Liver (tissue), 9 donors: ENCODE results near the gene CHCHD1. TPM values are rescaled to one million over a fixed set of nuclear protein-coding genes. Genes with fewer than 3 reads are reported as not detected.

Source experiments
- DNase-seq: peaks from one replicate; pipeline ENCODE4 v3.0.0-alpha.2; 2017; ENCODE audit warnings: low spot score
- H3K27ac ChIP-seq, 2 donors: one replicate each; pipeline ENCODE4 v1.7.0; 2013; ENCODE audit warnings: inconsistent platforms in 2 of 2, low read length in 2 of 2, control low read depth in 1 of 2, low read depth in 1 of 2, mild to moderate bottlenecking in 1 of 2
- H3K27me3 ChIP-seq, 4 donors: one replicate each; pipeline versions ENCODE4 v1.6.1 to v1.7.0; 2013; ENCODE audit warnings: low read length in 3 of 4, inconsistent platforms in 1 of 4, mild to moderate bottlenecking in 1 of 4, moderate library complexity in 1 of 4; ENCODE audit not compliant: control insufficient read depth in 4 of 4, insufficient read depth in 4 of 4
- H3K36me3 ChIP-seq, 4 donors: one replicate each; pipeline versions ENCODE4 v1.6.1 to v1.7.0; 2013; ENCODE audit warnings: low read length in 3 of 4, mild to moderate bottlenecking in 3 of 4, low read depth in 1 of 4, moderate library complexity in 1 of 4; ENCODE audit not compliant: control insufficient read depth in 4 of 4, insufficient read depth in 3 of 4
- H3K4me1 ChIP-seq, 4 donors: one replicate each; pipeline versions ENCODE4 v1.6.1 to v1.7.0; 2013; ENCODE audit warnings: low read length in 3 of 4, mild to moderate bottlenecking in 3 of 4, moderate library complexity in 1 of 4; ENCODE audit not compliant: control insufficient read depth in 4 of 4, insufficient read depth in 4 of 4
- H3K4me3 ChIP-seq, 3 donors: one replicate each; pipeline versions ENCODE4 v1.6.1 to v1.7.0; 2013; ENCODE audit warnings: low read length in 3 of 3, control low read depth in 1 of 3, low read depth in 1 of 3, mild to moderate bottlenecking in 1 of 3
- H3K9ac ChIP-seq, 2 donors: one replicate each; pipeline ENCODE4 v1.7.0; 2013; ENCODE audit warnings: low read length in 2 of 2, mild to moderate bottlenecking in 2 of 2, moderate library complexity in 2 of 2, control low read depth in 1 of 2, low read depth in 1 of 2
- H3K9me3 ChIP-seq, 4 donors: one replicate each; pipeline versions ENCODE4 v1.6.1 to v1.7.0; 2013; ENCODE audit warnings: low read length in 3 of 4; ENCODE audit not compliant: control insufficient read depth in 4 of 4
- ATF3 ChIP-seq: IDR thresholded peaks from 2 replicates; pipeline ENCODE4 v1.6.1; 2016; ENCODE audit warnings: antibody characterized with exemption
- EGR1 ChIP-seq, 2 donors: IDR thresholded peaks; 2 replicates each; pipeline ENCODE4 v1.6.1; 2016 to 2018; ENCODE audit warnings: antibody characterized with exemption in 2 of 2, low read depth in 2 of 2
- FOXA1 ChIP-seq: IDR thresholded peaks from 2 replicates; pipeline ENCODE4 v1.6.1; 2016; ENCODE audit warnings: antibody characterized with exemption
- FOXA2 ChIP-seq: IDR thresholded peaks from 2 replicates; pipeline ENCODE4 v1.6.1; 2016; ENCODE audit warnings: antibody characterized with exemption
- GABPA ChIP-seq, 2 donors: IDR thresholded peaks in 1 of 2; conservative IDR thresholded peaks in 1 of 2; 2 replicates each; pipeline ENCODE4 v1.6.1; 2016; ENCODE audit warnings: antibody characterized with exemption in 2 of 2, mild to moderate bottlenecking in 1 of 2, moderate library complexity in 1 of 2
- HNF4A ChIP-seq, 2 donors: conservative IDR thresholded peaks; 2 replicates each; pipeline ENCODE4 v1.6.1; 2016; ENCODE audit warnings: antibody characterized with exemption in 2 of 2, mild to moderate bottlenecking in 2 of 2
- HNF4G ChIP-seq: IDR thresholded peaks from 2 replicates; pipeline ENCODE4 v1.6.1; 2016; ENCODE audit warnings: antibody characterized with exemption
- JUND ChIP-seq, 2 donors: IDR thresholded peaks; 2 replicates each; pipeline ENCODE4 v1.6.1; 2016; ENCODE audit warnings: antibody characterized with exemption in 2 of 2
- MAX ChIP-seq: IDR thresholded peaks from 2 replicates; pipeline ENCODE4 v1.6.1; 2016; ENCODE audit warnings: antibody characterized with exemption
- NR2F2 ChIP-seq: IDR thresholded peaks from 2 replicates; pipeline ENCODE4 v1.6.1; 2016; ENCODE audit warnings: antibody characterized with exemption
- RAD21 ChIP-seq, 2 donors: IDR thresholded peaks; 2 replicates each; pipeline ENCODE4 v1.6.1; 2016; ENCODE audit warnings: antibody characterized with exemption in 2 of 2, mild to moderate bottlenecking in 2 of 2
- RXRA ChIP-seq, 2 donors: IDR thresholded peaks; 2 replicates each; pipeline ENCODE4 v1.6.1; 2017 to 2018; ENCODE audit warnings: antibody characterized with exemption in 2 of 2, mild to moderate bottlenecking in 1 of 2
- SP1 ChIP-seq: IDR thresholded peaks from 2 replicates; pipeline ENCODE4 v1.6.1; 2018; ENCODE audit warnings: antibody characterized with exemption, mild to moderate bottlenecking
- TAF1 ChIP-seq: conservative IDR thresholded peaks from 2 replicates; pipeline ENCODE4 v1.6.1; 2016; ENCODE audit warnings: antibody characterized with exemption, mild to moderate bottlenecking
- YY1 ChIP-seq: IDR thresholded peaks from 2 replicates; pipeline ENCODE4 v1.6.1; 2016; ENCODE audit warnings: antibody characterized with exemption, mild to moderate bottlenecking
- ZBTB33 ChIP-seq: IDR thresholded peaks from 2 replicates; pipeline ENCODE4 v1.6.1; 2016; ENCODE audit warnings: antibody characterized with exemption
- WGBS: extraction: QIAGEN DNeasy Blood & Tissue Kit; methylation state at CpG from one replicate; pipeline ENCODE4 v1.1.7; 2013; 5-methylcytosine and 5-hydroxymethylcytosine counted together
- polyA plus RNA-seq, 2 donors: library from polyadenylated mRNA; stranded (reverse) in 1 of 2; unstranded in 1 of 2; fragments of 200-250 nt in 1 of 2; fragments of >200 nt in 1 of 2; fragmentation: Nextera tagmentation in 1 of 2; extraction: Ambion mirVana in 1 of 2; gene quantifications; one replicate each; pipeline versions ENCODE4 v1.2.1 to v1.2.3, GENCODE V29; 2013 to 2015
- total RNA-seq, 2 donors: library from RNA; depleted of rRNA; stranded (reverse); fragments of >200 nt; gene quantifications; one replicate each; pipeline ENCODE4 v1.2.3, GENCODE V29; 2014
- TF ChIP-seq, protein P1 (sequence below): IDR thresholded peaks from 2 replicates; pipeline ENCODE4 v1.6.1; 2016; ENCODE audit warnings: antibody characterized with exemption, mild to moderate bottlenecking
- TF ChIP-seq, protein P2 (sequence below): fragments of 150-350 bp; IDR thresholded peaks from 2 replicates; pipeline ENCODE4 v1.5.1; 2017; ENCODE audit warnings: improper control_type of control experiment, low read depth, low read length; ENCODE audit not compliant: missing input control
- donor health status: healthy.
- donor health status: healthy.
- donor health status: healthy.
- donor health status: healthy.
- donor health status: healthy.

Gene CHCHD1
- total and polyA plus RNA-seq, 4 donors, result 7.6 to 47.4 (median 23.1) TPM

DNA sequence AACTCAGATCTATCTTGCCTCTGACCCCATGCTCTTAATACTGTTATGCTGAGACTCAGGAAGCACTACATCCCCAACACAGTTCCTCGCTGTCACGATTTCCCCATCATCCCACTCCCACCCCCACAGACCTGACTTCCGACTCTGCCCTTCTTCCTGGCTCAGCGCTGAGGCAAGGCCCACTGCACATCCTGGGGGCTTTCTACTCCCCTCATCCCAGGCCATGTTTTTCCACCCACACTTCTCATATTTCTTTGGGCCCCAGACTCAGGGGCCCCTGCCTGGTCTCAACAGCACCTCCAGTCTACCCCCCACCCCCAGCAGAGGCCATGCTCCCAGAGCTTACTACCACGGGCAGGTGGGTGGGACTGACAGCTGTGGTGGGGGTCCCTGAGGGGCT, 37.2 kb downstream of the CHCHD1 start:
- Histone ChIP-seq H3K4me1 (peaks cover 18 to 38% (median 35%) of the 10 kb centered on the region in 4 donors), H3K27ac (peak overlapping the region; percentile 56 to 81), H3K4me3 (no peak overlapping the region), H3K9me3 (no peaks in the 10 kb centered on the region), H3K9ac (no peak overlapping the region), H3K27me3 (no peaks in the 10 kb centered on the region), H3K36me3 (peaks cover 0 to 5% (median 1%) of the 10 kb centered on the region in 4 donors)
- TF ChIP-seq, protein P1, sequence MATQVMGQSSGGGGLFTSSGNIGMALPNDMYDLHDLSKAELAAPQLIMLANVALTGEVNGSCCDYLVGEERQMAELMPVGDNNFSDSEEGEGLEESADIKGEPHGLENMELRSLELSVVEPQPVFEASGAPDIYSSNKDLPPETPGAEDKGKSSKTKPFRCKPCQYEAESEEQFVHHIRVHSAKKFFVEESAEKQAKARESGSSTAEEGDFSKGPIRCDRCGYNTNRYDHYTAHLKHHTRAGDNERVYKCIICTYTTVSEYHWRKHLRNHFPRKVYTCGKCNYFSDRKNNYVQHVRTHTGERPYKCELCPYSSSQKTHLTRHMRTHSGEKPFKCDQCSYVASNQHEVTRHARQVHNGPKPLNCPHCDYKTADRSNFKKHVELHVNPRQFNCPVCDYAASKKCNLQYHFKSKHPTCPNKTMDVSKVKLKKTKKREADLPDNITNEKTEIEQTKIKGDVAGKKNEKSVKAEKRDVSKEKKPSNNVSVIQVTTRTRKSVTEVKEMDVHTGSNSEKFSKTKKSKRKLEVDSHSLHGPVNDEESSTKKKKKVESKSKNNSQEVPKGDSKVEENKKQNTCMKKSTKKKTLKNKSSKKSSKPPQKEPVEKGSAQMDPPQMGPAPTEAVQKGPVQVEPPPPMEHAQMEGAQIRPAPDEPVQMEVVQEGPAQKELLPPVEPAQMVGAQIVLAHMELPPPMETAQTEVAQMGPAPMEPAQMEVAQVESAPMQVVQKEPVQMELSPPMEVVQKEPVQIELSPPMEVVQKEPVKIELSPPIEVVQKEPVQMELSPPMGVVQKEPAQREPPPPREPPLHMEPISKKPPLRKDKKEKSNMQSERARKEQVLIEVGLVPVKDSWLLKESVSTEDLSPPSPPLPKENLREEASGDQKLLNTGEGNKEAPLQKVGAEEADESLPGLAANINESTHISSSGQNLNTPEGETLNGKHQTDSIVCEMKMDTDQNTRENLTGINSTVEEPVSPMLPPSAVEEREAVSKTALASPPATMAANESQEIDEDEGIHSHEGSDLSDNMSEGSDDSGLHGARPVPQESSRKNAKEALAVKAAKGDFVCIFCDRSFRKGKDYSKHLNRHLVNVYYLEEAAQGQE, result no peak
- TF ChIP-seq MAX (no peak), YY1 (no peak), GABPA (IDR thresholded peaks at IDR 0.05 in 1 of 2, conservative IDR thresholded peaks at IDR 0.05 in 1 of 2) (no peak), NR2F2 (no peak), HNF4A (conservative IDR thresholded peaks at IDR 0.05) (no peak), SP1 (no peak)
- DNase-seq, result no peak
- WGBS, result 60% methylated on average over 5 of the region's 5 CpGs

GRCh38 chr10:73819513-73820093, 37.8 kb downstream of the CHCHD1 start:
- TF ChIP-seq FOXA1 (peak; percentile 92), SP1 (peak; percentile 90), ZBTB33 (peak; percentile 21), EGR1 (IDR thresholded peaks at IDR 0.05; ENCODE audit: low read depth in 2 of 2) (no peak), ATF3 (no peak), YY1 (peak; percentile 84), RXRA (IDR thresholded peaks at IDR 0.05) (peak; percentile 85 to 91), HNF4G (no peak), JUND (IDR thresholded peaks at IDR 0.05) (peak in 1 of 2 donors; percentile 58), NR2F2 (peak; percentile 19), FOXA2 (peak; percentile 86), RAD21 (IDR thresholded peaks at IDR 0.05) (peak; percentile 44 to 59), MAX (no peak), HNF4A (conservative IDR thresholded peaks at IDR 0.05) (peak; percentile 81 to 90), GABPA (IDR thresholded peaks at IDR 0.05 in 1 of 2, conservative IDR thresholded peaks at IDR 0.05 in 1 of 2) (peak in 1 of 2 donors; percentile 46), TAF1 (no peak)
- TF ChIP-seq, protein P2, sequence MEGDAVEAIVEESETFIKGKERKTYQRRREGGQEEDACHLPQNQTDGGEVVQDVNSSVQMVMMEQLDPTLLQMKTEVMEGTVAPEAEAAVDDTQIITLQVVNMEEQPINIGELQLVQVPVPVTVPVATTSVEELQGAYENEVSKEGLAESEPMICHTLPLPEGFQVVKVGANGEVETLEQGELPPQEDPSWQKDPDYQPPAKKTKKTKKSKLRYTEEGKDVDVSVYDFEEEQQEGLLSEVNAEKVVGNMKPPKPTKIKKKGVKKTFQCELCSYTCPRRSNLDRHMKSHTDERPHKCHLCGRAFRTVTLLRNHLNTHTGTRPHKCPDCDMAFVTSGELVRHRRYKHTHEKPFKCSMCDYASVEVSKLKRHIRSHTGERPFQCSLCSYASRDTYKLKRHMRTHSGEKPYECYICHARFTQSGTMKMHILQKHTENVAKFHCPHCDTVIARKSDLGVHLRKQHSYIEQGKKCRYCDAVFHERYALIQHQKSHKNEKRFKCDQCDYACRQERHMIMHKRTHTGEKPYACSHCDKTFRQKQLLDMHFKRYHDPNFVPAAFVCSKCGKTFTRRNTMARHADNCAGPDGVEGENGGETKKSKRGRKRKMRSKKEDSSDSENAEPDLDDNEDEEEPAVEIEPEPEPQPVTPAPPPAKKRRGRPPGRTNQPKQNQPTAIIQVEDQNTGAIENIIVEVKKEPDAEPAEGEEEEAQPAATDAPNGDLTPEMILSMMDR, result no peak
- TF ChIP-seq, protein P1, result peak; percentile 81
- Histone ChIP-seq H3K4me1 (peaks cover 18 to 38% (median 35%) of the 10 kb centered on the region in 4 donors), H3K9me3 (no peaks in the 10 kb centered on the region), H3K4me3 (no peak overlapping the region), H3K9ac (no peak overlapping the region), H3K27ac (peak overlapping the region; percentile 56 to 81), H3K27me3 (no peaks in the 10 kb centered on the region), H3K36me3 (peaks cover 0 to 5% (median 1%) of the 10 kb centered on the region in 4 donors)
- peak; percentile 61 for DNase-seq
- WGBS, result 29% methylated on average over 20 of the region's 20 CpGs
